ENCODE data around the gene VMP1.
"Not testable (repeated sequence)": the region's sequence is repeated elsewhere in the genome, so short reads cannot be mapped to it uniquely, and the experiment has no call there.

The VMP1 gene

GRCh38 chr17:59842901-59843652 is 135.6 kb downstream of the VMP1 start:
- DNase-seq, result no peak

GRCh38 chr17:59844884-59845594 is 137.6 kb downstream of the VMP1 start:
- DNase-seq, result no peak

GRCh38 chr17:59845595-59846393 is 138.3 kb downstream of the VMP1 start:
- peak; percentile 98 for DNase-seq

DNA sequence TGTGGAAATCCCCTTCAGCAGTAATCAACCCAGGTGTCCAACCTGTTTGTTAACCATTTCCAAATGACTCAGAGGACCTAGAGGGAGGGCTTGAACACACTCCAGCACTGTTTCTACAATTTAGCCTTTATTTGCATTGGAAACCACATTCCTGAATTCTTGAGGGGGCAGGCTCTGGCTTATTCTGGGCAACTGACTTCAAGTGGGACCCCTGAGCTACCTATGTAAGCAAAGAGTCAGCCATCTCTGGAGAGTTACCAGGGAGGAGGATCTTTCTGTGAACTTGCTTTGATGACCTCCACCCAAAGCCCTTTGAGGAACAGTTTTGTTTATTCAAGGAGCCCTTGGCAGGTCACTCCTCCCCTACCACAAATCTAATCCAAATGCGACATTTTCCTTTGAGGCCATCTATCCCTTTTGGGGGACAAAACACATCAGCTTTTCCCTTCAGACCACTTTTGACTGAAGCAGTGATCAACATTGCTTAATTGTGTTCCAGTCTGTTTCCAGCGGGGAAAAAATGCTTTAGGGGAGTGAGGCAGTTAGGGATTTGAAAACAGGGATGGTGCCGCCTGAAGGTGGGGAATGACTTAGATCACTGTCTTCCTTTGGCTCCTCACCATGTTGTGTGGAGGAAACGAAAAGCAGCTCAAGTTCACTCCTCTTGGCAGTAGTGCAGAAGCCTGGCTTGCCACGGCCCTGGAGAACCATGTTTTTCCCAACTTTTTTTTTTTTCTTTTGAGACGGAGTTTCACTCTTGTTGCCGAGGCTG is 139.1 kb downstream of the VMP1 start:
- peak; percentile 78 for DNase-seq

DNA sequence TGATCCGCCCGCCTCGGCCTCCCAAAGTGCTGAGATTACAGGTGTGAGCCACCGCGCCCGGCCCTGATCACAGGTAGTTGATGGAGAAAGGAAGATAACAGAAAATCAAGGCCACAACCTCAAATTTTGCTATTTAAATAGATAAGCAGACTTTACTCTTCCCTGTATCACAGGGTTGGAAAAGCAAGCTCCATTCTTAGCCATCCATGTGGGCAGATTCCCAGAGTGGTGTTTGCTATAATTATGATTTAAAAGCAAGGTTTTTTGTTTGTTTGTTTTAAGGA is 140.9 kb downstream of the VMP1 start:
- DNase-seq, result no peak

GRCh38 chr17:59848778-59849177 is 141.3 kb downstream of the VMP1 start:
- no peak for DNase-seq

DNA sequence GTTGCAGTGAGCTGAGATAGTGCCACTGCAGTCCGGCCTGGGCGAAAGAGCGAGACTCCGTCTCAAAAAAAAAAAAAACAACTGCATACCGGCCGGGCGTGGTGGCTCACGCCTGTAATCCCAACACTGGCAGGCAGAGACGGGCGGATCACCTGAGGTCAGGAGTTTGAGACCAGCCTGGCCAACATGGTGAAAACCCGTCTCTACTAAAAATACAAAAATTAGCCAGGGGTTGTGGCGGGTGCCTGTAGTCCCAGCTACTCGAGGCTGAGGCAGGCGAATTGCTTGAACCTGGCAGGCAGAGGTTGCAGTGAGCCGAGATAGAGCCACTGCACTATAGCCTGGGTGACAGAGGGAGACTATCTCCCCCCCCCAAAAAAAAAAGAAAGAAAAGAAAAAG is 142.9 kb downstream of the VMP1 start:
- not testable (repeated sequence) for DNase-seq

DNA sequence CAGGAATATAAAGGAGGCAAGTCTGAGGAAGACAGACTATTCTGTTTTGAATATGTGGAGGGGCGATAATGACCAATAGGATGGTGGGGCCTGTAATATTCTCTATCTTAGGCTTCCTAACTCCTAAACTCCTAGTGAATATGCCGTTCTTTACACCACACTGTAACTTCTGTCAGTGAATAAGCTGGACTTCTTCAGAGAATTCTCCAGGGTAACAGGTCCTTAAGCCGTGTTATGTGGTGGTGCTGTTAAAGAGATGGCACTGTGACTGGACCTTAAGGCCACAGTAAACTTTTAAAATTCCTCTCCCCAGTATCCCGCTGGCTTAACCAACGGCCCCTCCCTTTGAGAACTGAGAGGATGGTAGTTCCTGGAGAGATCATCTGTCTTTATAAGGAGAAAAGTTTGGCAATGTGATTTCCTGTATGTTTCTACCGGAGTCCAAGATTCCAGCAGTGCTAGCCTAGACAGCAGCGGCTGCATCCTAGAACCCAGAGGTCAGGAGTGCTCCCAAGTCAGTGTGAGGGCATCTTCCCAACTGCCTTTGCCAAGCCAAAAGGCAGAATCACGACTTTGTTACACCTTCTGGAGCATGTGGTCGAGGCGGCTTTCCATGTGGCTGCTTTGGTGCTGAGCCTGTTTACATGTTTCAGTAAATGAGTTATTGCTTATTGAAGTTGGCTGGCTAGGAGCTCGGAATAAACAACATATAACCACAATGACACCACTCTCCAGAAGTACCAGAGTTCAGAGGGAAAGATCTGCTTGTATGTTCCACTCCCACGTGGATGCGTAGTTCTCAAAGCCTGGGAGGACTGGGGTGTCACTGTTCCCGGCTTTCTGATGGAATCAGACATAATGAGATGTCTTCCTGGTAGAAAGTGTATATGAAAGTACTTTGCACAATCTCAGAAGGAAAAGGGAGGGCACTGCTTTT is 144.3 kb downstream of the VMP1 start:
- DNase-seq, result no peak

DNA sequence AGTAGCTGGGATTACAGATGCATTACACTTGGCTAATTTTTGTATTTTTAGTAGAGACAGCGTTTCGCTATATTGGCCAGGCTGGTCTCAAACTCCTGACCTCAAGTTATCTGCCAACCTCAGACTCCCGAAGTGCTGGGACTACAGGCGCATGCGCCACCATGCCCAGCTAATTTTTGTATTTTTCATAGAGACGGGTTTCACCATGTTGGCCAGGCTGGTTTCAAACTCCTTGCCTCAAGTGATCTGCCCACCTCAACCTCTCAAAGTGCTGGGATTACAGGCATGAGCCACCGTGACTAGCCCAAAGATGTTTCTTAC is 145.4 kb downstream of the VMP1 start:
- DNase-seq, result not testable (repeated sequence)

GRCh38 chr17:59853168-59853918 is 145.9 kb downstream of the VMP1 start:
- peak; percentile 58 for DNase-seq

DNA sequence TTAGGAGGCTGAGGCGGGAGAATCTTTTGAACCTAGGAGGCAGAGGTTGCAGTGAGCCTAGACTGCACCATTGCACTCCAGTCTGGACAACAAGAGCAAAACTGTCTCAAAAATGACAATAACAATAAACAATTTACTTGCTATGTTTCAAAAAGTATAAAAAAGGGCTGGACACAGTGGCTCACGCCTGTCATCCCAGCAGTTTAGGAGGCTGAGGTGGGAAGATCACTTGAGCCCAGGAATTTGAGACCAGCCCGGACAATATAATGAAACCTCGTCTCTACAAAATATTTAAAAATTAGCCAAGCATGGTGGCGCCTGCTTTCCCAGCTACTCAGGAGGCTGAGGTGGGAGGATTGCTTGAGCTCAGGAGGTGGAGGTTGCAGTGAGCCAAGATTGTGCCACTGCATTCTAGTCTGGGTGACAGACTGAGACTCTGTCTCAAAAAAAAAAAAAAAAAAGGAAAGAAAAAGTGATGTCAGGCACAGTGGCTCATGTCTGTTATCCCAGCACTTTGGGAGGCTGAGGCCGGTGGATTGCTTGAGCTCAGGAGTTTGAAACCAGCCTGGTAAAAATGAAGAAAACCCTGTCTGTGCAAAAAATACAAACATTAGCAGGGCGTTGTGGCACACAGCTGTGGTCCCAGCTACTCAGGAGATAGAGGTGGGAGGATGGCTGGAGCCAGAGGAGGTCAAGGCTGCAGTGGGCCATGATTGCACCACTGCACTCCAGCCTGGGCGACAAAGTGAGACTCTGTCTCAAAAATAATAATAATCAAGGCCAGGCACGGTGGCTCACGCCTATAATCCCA is 146.7 kb downstream of the VMP1 start:
- DNase-seq, result not testable (repeated sequence)

DNA sequence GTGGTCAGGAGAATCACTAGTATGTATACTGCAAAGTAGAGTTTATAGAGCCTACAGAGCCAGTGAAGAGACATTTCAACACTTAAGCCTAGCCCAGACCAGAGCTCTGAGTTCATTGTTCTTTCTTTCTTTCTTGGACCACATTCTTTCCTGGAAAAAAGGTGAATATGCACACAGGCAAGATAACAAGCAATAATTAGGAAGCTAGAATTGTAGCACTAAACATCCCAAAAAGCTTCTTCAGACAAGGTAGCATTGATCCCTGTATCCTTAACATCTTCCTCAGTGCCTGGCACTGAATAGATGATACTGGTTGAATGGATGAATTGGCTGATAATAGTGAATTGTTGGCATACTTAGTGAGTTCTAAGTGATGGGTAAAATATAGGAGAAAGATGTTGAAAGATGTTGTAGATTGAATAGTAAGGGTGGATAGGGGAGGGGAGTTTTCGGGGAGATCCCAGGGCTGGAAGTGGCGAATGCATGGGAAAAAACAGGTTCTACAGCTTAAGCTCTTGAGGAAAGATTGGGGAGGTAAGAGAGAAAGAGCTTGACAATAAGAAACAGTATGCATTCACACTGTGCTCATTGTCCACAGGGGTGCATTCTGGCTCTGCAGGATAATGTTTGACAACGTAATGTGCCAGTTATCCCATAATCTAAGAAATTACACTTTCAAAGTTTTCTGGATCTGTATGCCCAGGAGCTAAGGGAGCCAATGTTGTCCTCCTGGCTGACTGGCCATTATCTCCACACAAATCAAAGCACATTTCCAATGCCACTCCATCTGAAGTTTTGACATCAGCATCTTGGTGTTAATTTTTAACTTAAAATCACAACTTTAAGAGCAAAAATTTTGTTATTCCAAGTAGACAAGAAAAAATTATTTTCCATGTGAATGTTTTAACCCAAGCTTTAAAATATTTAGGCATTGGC is 149.7 kb downstream of the VMP1 start:
- no peak for DNase-seq

DNA sequence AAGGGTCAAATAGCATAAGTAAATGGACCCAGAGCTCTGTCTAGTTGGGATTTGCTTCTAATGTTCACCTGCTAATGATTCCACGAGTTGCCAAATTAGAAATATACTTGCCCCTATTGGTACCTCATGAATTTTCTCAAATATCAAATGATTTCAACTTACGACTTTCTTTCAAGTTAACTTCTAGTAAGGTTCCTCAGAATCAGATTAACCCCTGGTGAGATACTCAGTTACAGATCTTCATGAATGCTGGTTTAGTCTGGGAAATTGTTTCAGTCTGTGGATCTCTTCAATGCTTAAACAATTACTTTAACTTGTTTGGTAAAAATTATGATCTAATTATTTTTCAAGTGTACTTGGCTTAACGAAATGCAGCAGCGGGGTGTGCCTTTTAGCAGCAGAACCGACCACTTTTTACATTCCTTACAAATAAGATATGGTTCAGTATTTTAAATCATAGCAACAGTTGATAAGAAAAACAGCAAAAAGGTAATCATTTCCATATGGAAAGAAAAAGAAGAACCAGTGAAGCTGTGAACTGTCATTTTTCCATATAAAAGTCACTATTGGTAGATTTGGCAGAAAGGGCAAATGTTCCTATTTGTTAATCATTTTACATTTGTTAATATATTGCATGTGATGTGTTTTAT is 150.8 kb downstream of the VMP1 start:
- DNase-seq, result no peak

GRCh38 chr17:59858932-59859331 is 151.5 kb downstream of the VMP1 start:
- no peak for DNase-seq

DNA sequence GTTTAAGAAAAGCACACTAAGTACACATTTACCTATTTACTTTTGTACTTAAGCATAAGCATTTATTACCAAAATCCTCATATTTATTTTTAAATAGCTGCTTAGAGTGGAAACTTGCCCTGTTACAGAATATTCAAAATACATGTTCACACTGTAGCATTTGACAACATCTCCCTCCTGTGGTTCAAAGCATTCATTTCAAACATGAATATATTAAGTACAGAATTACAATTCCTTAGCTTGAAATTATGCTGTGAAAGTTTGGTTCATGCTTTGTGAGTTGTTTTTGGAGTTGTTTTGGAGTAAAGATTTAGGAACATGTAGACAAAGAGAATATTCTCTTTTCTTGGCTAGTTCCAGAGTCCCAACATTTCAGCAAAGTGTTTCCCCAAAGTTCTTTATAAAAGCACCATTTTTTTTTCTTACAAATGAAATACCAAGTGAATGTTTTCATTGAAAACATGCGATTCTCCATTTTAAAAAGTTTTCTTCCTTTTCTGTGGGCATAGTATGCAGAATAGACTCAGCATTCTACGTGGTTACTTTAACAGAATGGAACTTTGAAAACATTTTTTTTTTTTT is 152.1 kb downstream of the VMP1 start:
- DNase-seq, result no peak

DNA sequence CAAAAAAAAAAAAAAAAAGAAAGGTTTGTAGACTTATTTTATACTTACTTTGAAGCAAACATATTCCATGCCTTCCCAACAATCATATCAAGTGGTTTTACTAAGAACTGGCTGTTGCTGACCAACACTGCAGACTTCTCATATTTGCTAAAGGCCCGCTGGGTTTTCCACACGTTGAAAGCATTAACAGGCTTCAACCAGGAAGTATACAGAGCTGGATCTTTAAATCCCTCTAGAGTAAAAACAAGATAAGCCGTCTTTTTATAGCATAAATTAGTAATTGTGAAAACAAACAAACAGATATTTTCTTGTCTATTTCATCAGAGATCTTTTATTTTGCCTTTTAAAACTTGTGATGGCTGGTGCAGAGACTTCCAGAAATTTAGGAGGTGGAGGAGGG is 156.2 kb downstream of the VMP1 start:
- DNase-seq, result no peak

GRCh38 chr17:59869941-59870218 is 162.4 kb downstream of the VMP1 start:
- no peak for DNase-seq

GRCh38 chr17:59870482-59870881 is 163.0 kb downstream of the VMP1 start:
- DNase-seq, result no peak

DNA sequence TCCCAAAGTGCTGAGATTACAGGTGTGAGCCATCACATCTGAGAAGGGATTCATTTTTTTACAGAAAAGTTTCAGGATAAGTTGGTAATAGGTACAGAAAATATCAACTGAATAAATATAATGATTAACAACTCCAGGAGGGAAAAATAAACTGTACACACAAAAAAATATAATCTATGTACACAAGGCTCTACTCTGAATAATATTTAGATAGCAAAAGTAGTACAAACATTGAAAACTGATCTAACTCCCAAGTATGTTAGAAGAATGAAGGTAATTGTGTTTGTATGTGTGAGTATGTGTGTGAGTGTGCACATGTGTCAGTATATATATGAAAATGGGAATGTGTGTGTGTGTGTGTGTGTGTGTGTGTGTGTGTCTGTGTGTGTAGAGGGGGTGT is 164.9 kb downstream of the VMP1 start:
- DNase-seq, result no peak
